ENCODE measurements around the gene CTDP1.

The CTDP1 gene

GRCh38 chr18:79699653-79700052 is 20.1 kb downstream of the CTDP1 start:
- H4K20me1 ChIP-seq (ENCODE audit: insufficient read depth, low read length), result no peaks in the 10 kb centered on the region
- H3K79me2 ChIP-seq (ENCODE audit: insufficient read depth, low read length), result no peaks in the 10 kb centered on the region
- H3F3A ChIP-seq (ENCODE audit: insufficient read depth, low read length), result no peaks in the 10 kb centered on the region
- TF ChIP-seq CTCF (IDR thresholded peaks at IDR 0.05; ENCODE audit: low read length), result no peak
- TF ChIP-seq EZH2 (IDR thresholded peaks at IDR 0.05; ENCODE audit: borderline replicate concordance, low read length), result no peak
- no peak overlapping the region for H3K27ac ChIP-seq (ENCODE audit: low read depth, low read length, poor library complexity, severe bottlenecking)
- no peak overlapping the region for H3K4me2 ChIP-seq (ENCODE audit: low read length)
- peaks cover 84% of the 10 kb centered on the region for H3K36me3 ChIP-seq (ENCODE audit: insufficient read depth, low read length)
- H3K9me2 ChIP-seq (ENCODE audit: low read depth, low read length), result no peaks in the 10 kb centered on the region
- H3K9ac ChIP-seq (ENCODE audit: low read length), result no peak overlapping the region
- H3K27me3 ChIP-seq (ENCODE audit: insufficient read depth, low read length), result no peaks in the 10 kb centered on the region
- H3K4me3 ChIP-seq (ENCODE audit: low read depth, low read length, poor library complexity, severe bottlenecking), result no peak overlapping the region
- H3K4me1 ChIP-seq (ENCODE audit: insufficient read depth, low read length, severe bottlenecking), result no peaks in the 10 kb centered on the region
- no peak overlapping the region for H2AFZ ChIP-seq (ENCODE audit: low read length)
- H3K9me3 ChIP-seq (ENCODE audit: low read length), result no peaks in the 10 kb centered on the region

- Histone ChIP-seq H3K36me3 (ENCODE audit: insufficient read depth, low read length) (peaks cover 89% of the 10 kb centered on the region), H3K79me2 (ENCODE audit: insufficient read depth, low read length) (no peaks in the 10 kb centered on the region), H3K27me3 (ENCODE audit: insufficient read depth, low read length) (no peaks in the 10 kb centered on the region), H3K9ac (ENCODE audit: low read length) (no peak overlapping the region), H3K9me2 (ENCODE audit: low read depth, low read length) (no peaks in the 10 kb centered on the region), H3K9me3 (ENCODE audit: low read length) (no peaks in the 10 kb centered on the region), H3F3A (ENCODE audit: insufficient read depth, low read length) (no peaks in the 10 kb centered on the region), H4K20me1 (ENCODE audit: insufficient read depth, low read length) (no peaks in the 10 kb centered on the region), H2AFZ (ENCODE audit: low read length) (no peak overlapping the region), H3K4me3 (ENCODE audit: low read depth, low read length, poor library complexity, severe bottlenecking) (no peak overlapping the region), H3K27ac (ENCODE audit: low read depth, low read length, poor library complexity, severe bottlenecking) (no peak overlapping the region), H3K4me2 (ENCODE audit: low read length) (no peak overlapping the region), H3K4me1 (ENCODE audit: insufficient read depth, low read length, severe bottlenecking) (no peaks in the 10 kb centered on the region)
- TF ChIP-seq EZH2 (IDR thresholded peaks at IDR 0.05; ENCODE audit: borderline replicate concordance, low read length) (no peak), CTCF (IDR thresholded peaks at IDR 0.05; ENCODE audit: low read length) (no peak)
Observed at GRCh38 chr18:79702906-79703305, 23.3 kb downstream of the CTDP1 start.

- Histone ChIP-seq H4K20me1 (ENCODE audit: insufficient read depth, low read length) (no peaks in the 10 kb centered on the region), H3K9me3 (ENCODE audit: low read length) (no peaks in the 10 kb centered on the region), H3K4me1 (ENCODE audit: insufficient read depth, low read length, severe bottlenecking) (no peaks in the 10 kb centered on the region), H3K4me2 (ENCODE audit: low read length) (no peak overlapping the region), H3K27me3 (ENCODE audit: insufficient read depth, low read length) (no peaks in the 10 kb centered on the region), H3K27ac (ENCODE audit: low read depth, low read length, poor library complexity, severe bottlenecking) (no peak overlapping the region), H3K4me3 (ENCODE audit: low read depth, low read length, poor library complexity, severe bottlenecking) (no peak overlapping the region), H3K79me2 (ENCODE audit: insufficient read depth, low read length) (no peaks in the 10 kb centered on the region), H3K9ac (ENCODE audit: low read length) (no peak overlapping the region), H3K36me3 (ENCODE audit: insufficient read depth, low read length) (peaks cover 86% of the 10 kb centered on the region), H3K9me2 (ENCODE audit: low read depth, low read length) (no peaks in the 10 kb centered on the region), H2AFZ (ENCODE audit: low read length) (no peak overlapping the region), H3F3A (ENCODE audit: insufficient read depth, low read length) (no peaks in the 10 kb centered on the region)
- no peak for TF ChIP-seq CTCF (IDR thresholded peaks at IDR 0.05; ENCODE audit: low read length)
- TF ChIP-seq EZH2 (IDR thresholded peaks at IDR 0.05; ENCODE audit: borderline replicate concordance, low read length), result no peak
Observed at GRCh38 chr18:79704631-79705030, 25.0 kb downstream of the CTDP1 start.

Measured in OCI-LY1 (cell line).